Epithelial cell of esophagus (primary cell): ENCODE measurements around the gene POP7.
A peak's percentile ranks its signal among the peaks of the same experiment; 100 is the strongest.
"Not testable (repeated sequence)": the region's sequence is repeated elsewhere in the genome, so short reads cannot be mapped to it uniquely, and the experiment has no call there.

ENCODE experiments used
- DNase-seq: peaks from one replicate; pipeline ENCODE4 v3.0.0; 2010; ENCODE audit warnings: low read depth
- H3K4me3 ChIP-seq: 2 replicates; pipeline ENCODE4 v1.5.1; 2011; ENCODE audit warnings: mild to moderate bottlenecking, low read length, control low read depth
- CTCF ChIP-seq: IDR thresholded peaks from 2 replicates; pipeline ENCODE4 v1.5.1; 2011; ENCODE audit warnings: low read depth, mild to moderate bottlenecking, low read length, control low read depth, inconsistent platforms; ENCODE audit not compliant: insufficient read depth; ENCODE audit errors: missing control alignments

The POP7 gene

DNA sequence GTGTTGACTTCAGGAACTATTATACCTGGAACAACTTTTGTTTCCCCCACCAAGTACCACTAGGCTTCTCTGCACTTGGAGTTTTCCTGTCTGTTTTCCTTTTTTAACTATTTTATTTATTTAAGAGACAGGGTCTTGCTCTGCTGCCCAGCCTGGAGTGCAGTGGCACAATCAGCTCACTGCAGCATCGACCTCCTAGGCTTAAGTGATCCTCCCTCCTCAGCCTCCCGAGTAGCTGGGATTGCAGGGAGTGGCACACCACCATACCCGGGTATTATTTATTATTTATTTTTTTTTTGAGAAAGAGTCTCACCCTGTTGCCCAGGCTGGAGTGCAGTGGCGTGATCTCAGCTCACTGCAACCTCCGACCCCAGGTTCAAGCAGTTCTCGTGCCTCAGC lies 9.8 kb upstream of the POP7 start:
- DNase-seq: no peak
- TF ChIP-seq CTCF: no peak
- no peak overlapping the region for H3K4me3 ChIP-seq

DNA sequence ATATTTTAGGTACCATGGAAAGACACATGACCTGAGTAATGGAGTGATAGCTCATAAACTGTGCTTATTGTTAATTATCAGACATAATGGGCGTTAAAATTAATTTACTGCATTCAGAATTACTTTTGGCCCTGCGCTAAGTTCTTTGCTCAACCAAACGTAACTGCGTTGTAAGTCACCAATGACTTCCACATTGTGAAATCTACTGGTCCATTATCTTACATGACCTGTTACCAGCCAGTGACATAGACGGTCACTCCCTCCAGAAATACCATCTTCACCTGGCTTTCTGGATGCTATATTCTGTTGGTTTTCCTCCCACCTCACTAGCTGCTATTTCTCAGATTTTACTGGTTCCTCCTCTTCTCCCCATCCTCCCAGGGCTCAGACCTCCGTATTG lies 6.9 kb upstream of the POP7 start:
- TF ChIP-seq CTCF: no peak

DNA sequence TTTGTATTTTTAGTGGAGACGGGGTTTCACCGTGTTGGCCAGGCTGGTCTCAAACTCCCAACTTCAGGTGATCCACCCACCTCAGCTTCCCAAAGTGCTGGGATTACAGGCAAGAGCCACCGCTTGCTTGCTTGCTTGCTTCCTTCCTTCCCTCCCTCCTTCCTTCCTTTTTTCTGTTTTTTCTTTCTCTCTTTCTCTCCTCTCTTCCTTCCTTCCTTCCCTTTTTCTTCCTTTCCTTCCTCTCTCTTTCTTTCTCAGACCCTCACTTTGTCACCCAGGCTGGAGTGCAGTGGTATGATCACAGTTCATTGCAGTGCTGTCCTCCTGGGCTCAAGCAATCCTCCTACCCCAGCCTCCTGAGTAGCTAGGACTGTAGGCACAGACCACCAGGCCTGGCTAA lies 4.8 kb upstream of the POP7 start:
- not testable (repeated sequence) for DNase-seq, H3K4me3 ChIP-seq

More for the DNA sequence above, 6.9 kb upstream of the POP7 start:
- H3K4me3 ChIP-seq: no peak overlapping the region
- no peak for DNase-seq

DNA sequence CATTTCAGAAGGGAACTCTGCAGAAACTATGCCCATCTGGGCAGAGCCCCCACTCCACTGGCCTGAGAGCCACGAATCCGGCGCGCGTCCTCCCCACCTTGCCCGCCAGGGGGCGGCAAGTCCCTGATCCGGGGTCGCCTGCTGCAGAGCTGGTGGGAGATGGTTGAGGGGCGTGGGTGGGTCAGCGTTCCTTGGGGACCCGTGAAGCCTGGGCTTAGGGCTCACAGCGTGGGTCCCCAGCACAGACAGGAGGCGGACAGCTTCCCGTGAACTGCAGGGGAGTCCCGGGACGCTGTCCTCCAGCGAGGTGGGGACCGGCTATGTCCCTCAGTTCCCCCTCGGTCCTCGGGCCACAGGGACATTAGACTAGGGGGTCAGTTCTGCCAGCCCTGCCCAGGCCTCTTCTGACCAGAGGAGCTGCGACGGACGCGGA lies 585 bp upstream of the POP7 start:
- peak; percentile 79 for TF ChIP-seq CTCF
- DNase-seq: peak; percentile 63
- peak overlapping the region; percentile 76 for H3K4me3 ChIP-seq

DNA sequence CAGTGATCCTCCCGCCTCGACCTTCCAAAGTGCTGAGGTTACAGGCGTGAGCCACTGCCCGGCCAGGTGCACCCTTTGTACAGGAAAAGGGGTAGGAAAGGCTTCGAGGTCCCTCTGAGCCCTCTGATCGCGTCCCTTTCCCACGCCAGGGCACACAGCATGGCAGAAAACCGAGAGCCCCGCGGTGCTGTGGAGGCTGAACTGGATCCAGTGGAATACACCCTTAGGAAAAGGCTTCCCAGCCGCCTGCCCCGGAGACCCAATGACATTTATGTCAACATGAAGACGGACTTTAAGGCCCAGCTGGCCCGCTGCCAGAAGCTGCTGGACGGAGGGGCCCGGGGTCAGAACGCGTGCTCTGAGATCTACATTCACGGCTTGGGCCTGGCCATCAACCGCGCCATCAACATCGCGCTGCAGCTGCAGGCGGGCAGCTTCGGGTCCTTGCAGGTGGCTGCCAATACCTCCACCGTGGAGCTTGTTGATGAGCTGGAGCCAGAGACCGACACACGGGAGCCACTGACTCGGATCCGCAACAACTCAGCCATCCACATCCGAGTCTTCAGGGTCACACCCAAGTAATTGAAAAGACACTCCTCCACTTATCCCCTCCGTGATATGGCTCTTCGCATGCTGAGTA lies 871 bp downstream of the POP7 start:
- peak overlapping the region; percentile 76 for H3K4me3 ChIP-seq
- DNase-seq: no peak
- TF ChIP-seq CTCF: no peak

DNA sequence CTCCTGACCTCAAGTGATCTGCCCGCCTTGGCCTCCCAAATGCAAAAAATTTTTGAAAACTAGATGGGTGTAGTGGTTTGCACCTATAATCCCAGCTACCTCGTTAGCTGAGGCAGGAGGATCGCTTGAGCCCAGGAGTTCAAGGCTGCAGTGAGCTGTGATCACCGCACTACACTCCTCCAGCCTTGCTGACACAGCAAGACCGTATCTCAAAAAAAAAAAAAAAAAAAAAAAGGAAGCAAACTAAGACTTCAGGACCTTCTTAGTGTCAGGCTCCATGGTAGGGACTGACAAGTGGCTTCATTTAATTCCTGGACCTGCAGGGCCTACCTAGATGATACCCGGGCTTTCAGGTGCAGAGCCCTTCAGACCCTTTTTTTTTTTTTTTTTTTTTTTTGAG lies 2.5 kb downstream of the POP7 start:
- no peak overlapping the region for H3K4me3 ChIP-seq
- TF ChIP-seq CTCF: no peak
- DNase-seq: no peak

GRCh38 chr7:100710452-100710851 lies 4.5 kb downstream of the POP7 start:
- no peak for TF ChIP-seq CTCF
- H3K4me3 ChIP-seq: no peak overlapping the region
- no peak for DNase-seq

DNA sequence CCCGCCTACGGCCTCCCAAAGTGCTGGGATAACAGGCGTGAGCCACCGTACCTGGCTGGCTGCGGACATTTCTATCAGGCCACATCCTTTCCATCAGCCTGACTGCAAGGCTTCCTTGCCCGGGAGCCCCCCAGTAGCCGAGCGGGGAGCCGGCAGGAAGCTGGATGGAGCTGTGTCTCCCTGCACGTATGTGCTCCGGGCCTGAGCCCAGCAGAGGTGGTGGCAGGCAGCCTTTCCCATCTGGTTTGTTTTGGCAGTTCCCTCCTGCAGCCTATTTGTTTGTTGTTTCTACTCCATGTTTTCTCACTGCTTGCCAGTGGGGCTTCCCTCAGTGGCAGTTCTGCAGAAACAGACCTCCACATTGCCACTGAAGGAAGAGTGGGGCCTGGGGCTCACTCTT lies 5.4 kb downstream of the POP7 start:
- DNase-seq: no peak
- no peak overlapping the region for H3K4me3 ChIP-seq
- no peak for TF ChIP-seq CTCF
